Urinary bladder (tissue), 4 donors: ENCODE data around the gene MRPL49. TPM values are rescaled to one million over a fixed set of nuclear protein-coding genes. Genes with fewer than 3 reads are reported as not detected.
A peak's percentile ranks its signal among the peaks of the same experiment; 100 is the strongest.
"Not testable (repeated sequence)": the region's sequence is repeated elsewhere in the genome, so short reads cannot be mapped to it uniquely, and the experiment has no call there.

Experiments used
- DNase-seq: peaks from one replicate; pipeline ENCODE4 v3.0.0-alpha.2; 2015; ENCODE audit errors: extremely low spot score
- H3K27ac ChIP-seq: one replicate; pipeline ENCODE4 v1.5.1; 2013; ENCODE audit warnings: low read depth, mild to moderate bottlenecking, moderate library complexity
- H3K36me3 ChIP-seq: one replicate; pipeline ENCODE4 v1.6.1; 2013; ENCODE audit warnings: mild to moderate bottlenecking, moderate library complexity; ENCODE audit not compliant: insufficient read depth
- H3K4me1 ChIP-seq: one replicate; pipeline ENCODE4 v1.6.1; 2013; ENCODE audit warnings: mild to moderate bottlenecking, moderate library complexity; ENCODE audit not compliant: insufficient read depth
- H3K4me3 ChIP-seq: one replicate; pipeline ENCODE4 v1.5.1; 2013; ENCODE audit warnings: low read depth, low read length
- WGBS: extraction: QIAGEN DNeasy Blood & Tissue Kit; methylation state at CpG from one replicate; pipeline ENCODE4 v1.1.7; 2013; 5-methylcytosine and 5-hydroxymethylcytosine counted together
- polyA plus RNA-seq: library from polyadenylated mRNA; stranded (reverse); fragments of 200-250 nt; gene quantifications from one replicate; pipeline ENCODE4 v1.2.3, GENCODE V29; 2013
- small RNA-seq: library from RNA; depleted of rRNA; stranded (forward); fragments of <200 nt; gene quantifications from one replicate; pipeline ENCODE3, GENCODE V24; 2014
- total RNA-seq: library from RNA; depleted of rRNA; stranded (reverse); fragments of >200 nt; gene quantifications from one replicate; pipeline ENCODE4 v1.2.3, GENCODE V29; 2014
- donor health status: healthy with polysubstance abuse.
- donor health status: healthy.

Gene MRPL49
- total and polyA plus RNA-seq, 2 donors, result 26.8 to 55.6 TPM

- WGBS, result 74% methylated on average over 2 of the region's 2 CpGs
- Histone ChIP-seq H3K27ac (no peak overlapping the region), H3K4me1 (no peaks in the 10 kb centered on the region), H3K36me3 (no peaks in the 10 kb centered on the region), H3K4me3 (no peak overlapping the region)
- DNase-seq, result no peak
Observed at GRCh38 chr11:65163684-65164083, 41.6 kb downstream of the MRPL49 start.

- Histone ChIP-seq H3K27ac (no peak overlapping the region), H3K36me3 (no peaks in the 10 kb centered on the region), H3K4me3 (peak overlapping the region; percentile 11), H3K4me1 (no peaks in the 10 kb centered on the region)
- WGBS, result 35% methylated on average over 31 of the region's 31 CpGs
- DNase-seq, result no peak
Observed at GRCh38 chr11:65165410-65166317, 43.5 kb downstream of the MRPL49 start.

- H3K36me3 ChIP-seq, result no peaks in the 10 kb centered on the region
- no peak overlapping the region for H3K27ac ChIP-seq
- DNase-seq, result no peak
- H3K4me1 ChIP-seq, result no peaks in the 10 kb centered on the region
- no peak overlapping the region for H3K4me3 ChIP-seq
- 95% methylated on average over 3 of the region's 3 CpGs for WGBS
Observed at GRCh38 chr11:65166893-65167292, 44.8 kb downstream of the MRPL49 start.

DNA sequence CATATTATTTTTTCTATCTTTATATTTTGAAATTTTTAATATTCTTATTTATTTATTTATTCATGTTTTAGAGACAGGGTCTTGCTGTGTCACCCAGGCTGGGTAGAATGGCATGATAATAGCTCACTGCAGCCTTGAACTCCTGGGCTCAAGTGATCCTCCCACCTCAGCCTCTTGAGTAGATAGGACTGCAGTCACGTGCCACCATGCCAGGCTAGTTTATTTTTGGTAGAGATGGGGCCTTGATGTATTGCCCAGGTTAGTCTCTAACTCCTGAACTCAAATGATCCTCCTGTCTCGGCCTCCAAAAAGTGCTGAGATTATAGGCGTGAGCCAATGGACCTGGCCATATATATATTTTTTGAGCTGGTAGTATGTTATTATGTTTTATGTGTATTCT lies 45.5 kb downstream of the MRPL49 start:
- WGBS, result 93% methylated on average over 3 of the region's 3 CpGs
- DNase-seq, result no peak
- H3K36me3 ChIP-seq, result no peaks in the 10 kb centered on the region
- no peaks in the 10 kb centered on the region for H3K4me1 ChIP-seq
- H3K4me3 ChIP-seq, result no peak overlapping the region
- no peak overlapping the region for H3K27ac ChIP-seq

GRCh38 chr11:65169164-65169641 lies 47.1 kb downstream of the MRPL49 start:
- no peak overlapping the region for H3K27ac ChIP-seq
- no peaks in the 10 kb centered on the region for H3K4me1 ChIP-seq
- DNase-seq, result no peak
- H3K36me3 ChIP-seq, result no peaks in the 10 kb centered on the region
- no peak overlapping the region for H3K4me3 ChIP-seq
- WGBS, result 61% methylated on average over 11 of the region's 11 CpGs

DNA sequence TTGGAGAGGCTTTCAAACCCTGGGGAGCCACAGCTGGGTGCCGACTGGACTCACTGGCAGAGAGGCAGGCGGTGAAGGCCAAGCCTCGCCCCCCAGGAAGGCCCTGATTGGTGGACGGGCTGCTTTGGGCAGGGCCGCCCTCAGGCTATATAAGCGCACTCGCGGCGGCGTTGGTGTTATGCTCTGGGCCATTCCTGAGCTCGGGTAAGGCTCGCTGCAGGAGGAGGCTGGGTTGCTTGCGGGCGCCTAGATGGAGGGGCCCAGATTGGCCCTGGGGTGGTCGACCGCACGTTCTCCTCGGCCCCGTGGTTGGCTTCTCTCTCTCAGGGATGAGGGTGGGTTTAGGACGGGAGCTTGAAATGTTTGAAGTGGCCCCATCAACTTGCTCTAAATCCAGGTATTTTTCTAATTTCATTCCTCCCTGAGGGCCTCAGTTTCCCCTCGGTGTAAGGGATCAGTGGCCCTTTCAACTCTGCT lies 48.0 kb downstream of the MRPL49 start, which contains the start of gene SPDYC:
SPDYC (plus strand) TSS at position 176 of the 477 bp plus-strand sequence. CDS start 1,125 bp downstream, outside the sequence.
- no peaks in the 10 kb centered on the region for H3K4me1 ChIP-seq
- H3K4me3 ChIP-seq, result no peak within 1 kb of the TSS
- no peak within 1 kb of the TSS for H3K27ac ChIP-seq
- no peaks in the 10 kb centered on the region for H3K36me3 ChIP-seq
- DNase-seq, result no peak
- WGBS, result 93% methylated on average over 21 of the region's 21 CpGs

- Histone ChIP-seq H3K4me1 (no peaks in the 10 kb centered on the region), H3K4me3 (no peak overlapping the region), H3K36me3 (no peaks in the 10 kb centered on the region), H3K27ac (no peak overlapping the region)
- DNase-seq, result no peak
- 86% methylated on average over 10 of the region's 10 CpGs for WGBS
Observed at GRCh38 chr11:65172600-65172999, 50.5 kb downstream of the MRPL49 start.

GRCh38 chr11:65174571-65175010 lies 52.5 kb downstream of the MRPL49 start:
- not testable (repeated sequence) for H3K4me3 ChIP-seq, DNase-seq, H3K4me1 ChIP-seq, H3K36me3 ChIP-seq, H3K27ac ChIP-seq
- WGBS, result 33% methylated on average over 2 of the region's 2 CpGs

Small RNA genes lying within 50 kb of the gene (small RNA-seq; reads per million reads assigned to genes)
- gene HIGD1AP10 (not detected), gene PDCL2P2 (not detected), gene RNU2-23P (2.1 reads per million, percentile 86 among the genes with 10 or more reads in this experiment)

Other genes starting within 250 kb of the MRPL49 start
- 31.3 TPM for gene EHD1, start 243.7 kb upstream of the MRPL49 start, total RNA-seq
- 50.5 TPM for gene EHD1, start 243.7 kb upstream of the MRPL49 start, polyA plus RNA-seq
- 7.6 TPM for gene ATG2A, start 205.1 kb upstream of the MRPL49 start, total RNA-seq
- gene ATG2A, start 205.1 kb upstream of the MRPL49 start, polyA plus RNA-seq, result 21.4 TPM
- 7.3 TPM for gene PPP2R5B, start 197.6 kb upstream of the MRPL49 start, total RNA-seq
- 22.1 TPM for gene PPP2R5B, start 197.6 kb upstream of the MRPL49 start, polyA plus RNA-seq
- gene GPHA2, start 186.4 kb upstream of the MRPL49 start, total RNA-seq, result not detected
- gene GPHA2, start 186.4 kb upstream of the MRPL49 start, polyA plus RNA-seq, result not detected
- gene MAJIN, start 150.2 kb upstream of the MRPL49 start, total RNA-seq, result not detected
- gene MAJIN, start 150.2 kb upstream of the MRPL49 start, polyA plus RNA-seq, result not detected
- gene BATF2, start 125.3 kb upstream of the MRPL49 start, total RNA-seq, result 0.85 TPM
- gene BATF2, start 125.3 kb upstream of the MRPL49 start, polyA plus RNA-seq, result 5.8 TPM
- 37.9 TPM for gene ARL2, start 108.2 kb upstream of the MRPL49 start, total RNA-seq
- gene ARL2, start 108.2 kb upstream of the MRPL49 start, polyA plus RNA-seq, result 170 TPM
- 9.4 TPM for gene SNX15, start 94.9 kb upstream of the MRPL49 start, total RNA-seq
- gene SNX15, start 94.9 kb upstream of the MRPL49 start, polyA plus RNA-seq, result 34.5 TPM
- 3.0 TPM for gene SAC3D1, start 81.1 kb upstream of the MRPL49 start, total RNA-seq
- 14.7 TPM for gene SAC3D1, start 81.1 kb upstream of the MRPL49 start, polyA plus RNA-seq
- 11.7 TPM for gene NAALADL1, start 63.8 kb upstream of the MRPL49 start, total RNA-seq
- 38.1 TPM for gene NAALADL1, start 63.8 kb upstream of the MRPL49 start, polyA plus RNA-seq
- gene CDCA5, start 38.3 kb upstream of the MRPL49 start, total RNA-seq, result 3.9 TPM
- gene CDCA5, start 38.3 kb upstream of the MRPL49 start, polyA plus RNA-seq, result 1.2 TPM
- 14.6 TPM for gene ZFPL1, start 38.1 kb upstream of the MRPL49 start, total RNA-seq
- 50.8 TPM for gene ZFPL1, start 38.1 kb upstream of the MRPL49 start, polyA plus RNA-seq
- gene VPS51, start 26.1 kb upstream of the MRPL49 start, total RNA-seq, result 107 TPM
- 167 TPM for gene VPS51, start 26.1 kb upstream of the MRPL49 start, polyA plus RNA-seq
- 9.6 TPM for gene TM7SF2, start 10.4 kb upstream of the MRPL49 start, total RNA-seq
- 12.1 TPM for gene TM7SF2, start 10.4 kb upstream of the MRPL49 start, polyA plus RNA-seq
- 2.6 TPM for gene ZNHIT2, start 4.6 kb upstream of the MRPL49 start, total RNA-seq
- 19.8 TPM for gene ZNHIT2, start 4.6 kb upstream of the MRPL49 start, polyA plus RNA-seq
- 177 TPM for gene FAU, start 187 bp upstream of the MRPL49 start, total RNA-seq
- 1,282 TPM for gene FAU, start 187 bp upstream of the MRPL49 start, polyA plus RNA-seq
- gene SYVN1, start 12.2 kb downstream of the MRPL49 start, total RNA-seq, result 16.2 TPM
- gene SYVN1, start 12.2 kb downstream of the MRPL49 start, polyA plus RNA-seq, result 29.3 TPM
- gene SPDYC, start 47.9 kb downstream of the MRPL49 start, total RNA-seq, result not detected
- gene SPDYC, start 47.9 kb downstream of the MRPL49 start, polyA plus RNA-seq, result not detected
- 94.3 TPM for gene CAPN1, start 59.6 kb downstream of the MRPL49 start, total RNA-seq
- 123 TPM for gene CAPN1, start 59.6 kb downstream of the MRPL49 start, polyA plus RNA-seq
- 10.3 TPM for gene POLA2, start 139.6 kb downstream of the MRPL49 start, total RNA-seq
- gene POLA2, start 139.6 kb downstream of the MRPL49 start, polyA plus RNA-seq, result 10.7 TPM
- 17.6 TPM for gene CDC42EP2, start 192.5 kb downstream of the MRPL49 start, total RNA-seq
- 30.1 TPM for gene CDC42EP2, start 192.5 kb downstream of the MRPL49 start, polyA plus RNA-seq
- 29.3 TPM for gene DPF2, start 211.5 kb downstream of the MRPL49 start, total RNA-seq
- 55.2 TPM for gene DPF2, start 211.5 kb downstream of the MRPL49 start, polyA plus RNA-seq
- 0.11 TPM for gene TIGD3, start 232.4 kb downstream of the MRPL49 start, total RNA-seq
- gene TIGD3, start 232.4 kb downstream of the MRPL49 start, polyA plus RNA-seq, result 0.16 TPM